K562 (cell line): ENCODE results near the gene BLTP3B. TPM values are rescaled to one million over a fixed set of nuclear protein-coding genes. Genes with fewer than 3 reads are reported as not detected.
A peak's percentile ranks its signal among the peaks of the same experiment; 100 is the strongest.

ENCODE experiments used
- FOXK2 ChIP-seq, 2 experiments: fragments of 450-650 bp; IDR thresholded peaks in 1 of 2; conservative IDR thresholded peaks in 1 of 2; 2 replicates each; pipeline ENCODE4 v1.6.1; 2016; ENCODE audit warnings: low read depth in 2 of 2, mild to moderate bottlenecking in 1 of 2
- GABPB1 ChIP-seq: sonication (generic); formaldehyde crosslinking; IDR thresholded peaks from 2 replicates; pipeline ENCODE4 v1.8.0; 2022; ENCODE audit warnings: mild to moderate bottlenecking, missing genetic modification reagents
- KDM5B ChIP-seq: fragments of 200-600 bp; sonication (generic); IDR thresholded peaks from 2 replicates; pipeline ENCODE4 v1.6.1; 2012; ENCODE audit warnings: low read depth, mild to moderate bottlenecking, moderate library complexity, low read length, control low read depth, inconsistent platforms; ENCODE audit not compliant: insufficient replicate concordance
- MAFK ChIP-seq: IDR thresholded peaks from 2 replicates; pipeline ENCODE4 v1.6.1; 2011; ENCODE audit warnings: low read length, improper control_type of control experiment
- NFRKB ChIP-seq: fragments of 450-650 bp; IDR thresholded peaks from 2 replicates; pipeline ENCODE4 v1.6.1; 2016; ENCODE audit warnings: low read depth
- SFPQ ChIP-seq: fragments of 200-400 bp; formaldehyde crosslinking; IDR thresholded peaks from 2 replicates; pipeline ENCODE4 v1.6.1; 2017; ENCODE audit warnings: mild to moderate bottlenecking, low read depth, low read length, moderate library complexity
- SMARCA4 ChIP-seq: fragments of 450-650 bp; IDR thresholded peaks from 2 replicates; pipeline ENCODE4 v1.6.1; 2016
- SMARCA5 ChIP-seq: fragments of 450-650 bp; IDR thresholded peaks from 2 replicates; pipeline ENCODE4 v1.6.1; 2016
- STAG1 ChIP-seq: sonication (generic); formaldehyde crosslinking; IDR thresholded peaks from 2 replicates; pipeline ENCODE4 v1.5.0; 2020; ENCODE audit warnings: missing genetic modification reagents, borderline replicate concordance
- THRB ChIP-seq: fragments of 450-650 bp; formaldehyde crosslinking; conservative IDR thresholded peaks from 2 replicates; pipeline ENCODE4 v1.4.0; 2022; ENCODE audit warnings: mild to moderate bottlenecking, missing genetic modification characterization
- TRIM24 ChIP-seq, 2 experiments: fragments of 450-650 bp; IDR thresholded peaks; 2 replicates each; pipeline ENCODE4 v1.6.1; 2016
- ZNF277 ChIP-seq: fragments of 250-450 bp; sonication (Bioruptor Pico); IDR thresholded peaks from 2 replicates; pipeline ENCODE4 v1.8.0; 2022; ENCODE audit warnings: inconsistent platforms, mild to moderate bottlenecking, moderate library complexity, borderline replicate concordance
- ZNF316 ChIP-seq: fragments of 450-650 bp; IDR thresholded peaks from 2 replicates; pipeline ENCODE4 v1.6.1; 2016
- ZNF512 ChIP-seq: IDR thresholded peaks from 2 replicates; pipeline ENCODE4 v1.6.1; 2016; ENCODE audit warnings: missing genetic modification characterization, missing compliant biosample characterization
- ZNF518B ChIP-seq: fragments of 250-450 bp; sonication (Bioruptor Pico); IDR thresholded peaks from 2 replicates; pipeline ENCODE4 v1.5.0; 2021; ENCODE audit warnings: mild to moderate bottlenecking, moderate library complexity
- ZNF584 ChIP-seq: fragments of 200-800 bp; sonication (Bioruptor generic); IDR thresholded peaks from 2 replicates; pipeline ENCODE4 v1.6.1; 2016; ENCODE audit warnings: low read depth, mild to moderate bottlenecking, missing genetic modification characterization, missing compliant biosample characterization
- polyA plus RNA-seq, 8 experiments: library from polyadenylated mRNA; depleted of rRNA in 4 of 8; stranded (reverse) in 5 of 8; unstranded in 3 of 8; fragments of >200 nt; fragmentation: Nextera tagmentation in 2 of 8; fragmentation: Illumina TruSeq in 1 of 8; extraction: Ambion mirVana in 2 of 8; extraction: Trizol in 1 of 8; gene quantifications; 2 replicates each; pipeline versions ENCODE4 v1.2.1 to v1.2.3, GENCODE V29; 2011 to 2014; ENCODE audit warnings: inconsistent platforms in 1 of 8, missing spikeins in 1 of 8
- total RNA-seq, 7 experiments: library from RNA; depleted of rRNA in 6 of 7; stranded (reverse); fragments of >200 nt in 6 of 7; fragmentation: Illumina TruSeq in 2 of 7; extraction: Trizol in 2 of 7; gene quantifications; 2 replicates each; pipeline versions ENCODE4 v1.2.1 to v1.2.3, GENCODE V29; 2011 to 2021; ENCODE audit warnings: low replicate concordance in 1 of 7

The BLTP3B gene
- total and polyA plus RNA-seq, 9 of the 15 experiments (the other 6 are each of a cell fraction or from before 2014, with no cell fraction given) = 3.9 to 27.4 (median 19.7) TPM

- no peak for TF ChIP-seq THRB (CRISPR knock-in tag)
- TF ChIP-seq ZNF316 = peak; percentile 30; the same call in 1 of the 2 replicates
- TF ChIP-seq GABPB1 (CRISPR knock-in tag) = 0 out of 2 replicates have a peak, but pooled peaks have one; percentile 1
- 0 out of 2 replicates have a peak, but pooled peaks have one; percentile 29 for TF ChIP-seq NFRKB
- TF ChIP-seq SMARCA4 = 0 out of 2 replicates have a peak, but pooled peaks have one; percentile 19
- no peak for TF ChIP-seq TRIM24 (IDR thresholded peaks at IDR 0.05)
- no peak for TF ChIP-seq ZNF518B (CRISPR knock-in tag)
- no peak for TF ChIP-seq SFPQ
- TF ChIP-seq MAFK = no peak
- TF ChIP-seq SMARCA5 = peak; percentile 78
- no peak for TF ChIP-seq STAG1 (CRISPR knock-in tag)
- peak; percentile 35 to 52; a peak in 1 of 4 replicates for TF ChIP-seq FOXK2 (conservative IDR thresholded peaks at IDR 0.05 in 1 of 2, IDR thresholded peaks at IDR 0.05 in 1 of 2; ENCODE audit: low read depth in 2 of 2)
- no peak for TF ChIP-seq ZNF277 (CRISPR knock-in tag)
- TF ChIP-seq ZNF584 (CRISPR knock-in tag) = no peak
- TF ChIP-seq ZNF512 (tag) = 0 out of 2 replicates have a peak, but pooled peaks have one; percentile 47
- TF ChIP-seq KDM5B = peak; percentile 53
Observed at GRCh38 chr12:100142851-100143559, at the start of gene BLTP3B (continued).
